NCI-H446 treated with DMSO at 0.1 percent for 48 hours (cell line): ENCODE measurements around the gene RRP1B.
A peak's percentile ranks its signal among the peaks of the same experiment; 100 is the strongest.
"Not testable (repeated sequence)": the region's sequence is repeated elsewhere in the genome, so short reads cannot be mapped to it uniquely, and the experiment has no call there.

Experiments used
- DNase-seq: peaks from one replicate; lab custom pipeline; 2025; lab: John Stamatoyannopoulos, UW

RRP1B gene

DNA sequence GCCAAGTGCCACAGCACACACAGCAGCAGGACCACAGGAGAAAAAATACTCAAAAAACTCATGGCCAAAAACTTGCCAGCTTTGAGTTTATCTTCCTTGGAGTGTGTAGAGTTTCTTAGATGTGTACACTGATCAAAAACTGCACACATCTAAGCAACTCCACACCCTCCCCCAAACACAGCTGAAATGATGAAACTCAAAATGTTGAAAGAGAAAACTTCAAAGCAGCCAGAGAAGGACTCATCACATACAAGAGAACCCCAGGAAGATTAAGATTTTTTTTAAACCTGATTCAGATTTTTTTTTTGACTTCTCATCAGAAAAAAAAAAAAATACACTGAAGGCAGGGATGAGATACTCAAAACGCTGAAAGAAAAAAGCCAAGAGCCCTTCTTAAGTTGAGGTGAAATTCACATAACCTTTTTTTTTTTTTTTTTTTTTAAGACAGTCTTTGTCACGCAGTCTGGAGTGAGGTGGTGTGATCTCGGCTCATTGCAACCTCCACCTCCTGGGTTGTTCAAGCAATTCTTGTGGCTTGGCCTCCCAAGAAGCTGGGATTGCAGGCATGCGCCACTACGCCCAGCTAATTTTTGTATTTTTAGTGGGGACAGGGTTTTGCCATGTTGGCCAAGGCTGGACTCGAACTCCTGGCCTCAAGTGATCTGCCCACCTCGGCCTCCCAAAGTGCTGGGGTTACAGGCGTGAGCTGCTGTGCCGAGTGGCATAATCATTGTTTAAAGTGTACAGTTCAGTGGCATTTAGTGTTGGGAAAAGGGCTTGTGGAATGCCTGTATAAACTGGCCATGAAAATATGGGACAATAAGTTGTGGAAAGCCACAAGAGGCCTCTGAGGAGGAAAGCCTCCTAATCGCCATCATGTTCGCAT lies 38.6 kb downstream of the RRP1B start:
- DNase-seq = no peak

DNA sequence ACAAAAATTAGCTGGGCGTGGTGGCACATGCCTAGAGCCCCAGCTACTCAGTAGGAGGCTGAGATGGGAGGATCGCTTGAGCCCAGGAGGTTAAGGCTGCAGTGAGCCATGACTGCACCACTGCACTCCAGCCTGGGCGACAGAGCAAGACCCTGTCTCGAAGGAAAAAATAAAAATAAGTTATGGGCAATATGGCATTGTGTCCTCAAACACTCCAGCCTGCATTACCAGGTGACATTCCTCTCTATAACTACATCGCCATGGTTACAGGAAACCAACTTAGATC lies 40.1 kb downstream of the RRP1B start:
- DNase-seq = not testable (repeated sequence)

DNA sequence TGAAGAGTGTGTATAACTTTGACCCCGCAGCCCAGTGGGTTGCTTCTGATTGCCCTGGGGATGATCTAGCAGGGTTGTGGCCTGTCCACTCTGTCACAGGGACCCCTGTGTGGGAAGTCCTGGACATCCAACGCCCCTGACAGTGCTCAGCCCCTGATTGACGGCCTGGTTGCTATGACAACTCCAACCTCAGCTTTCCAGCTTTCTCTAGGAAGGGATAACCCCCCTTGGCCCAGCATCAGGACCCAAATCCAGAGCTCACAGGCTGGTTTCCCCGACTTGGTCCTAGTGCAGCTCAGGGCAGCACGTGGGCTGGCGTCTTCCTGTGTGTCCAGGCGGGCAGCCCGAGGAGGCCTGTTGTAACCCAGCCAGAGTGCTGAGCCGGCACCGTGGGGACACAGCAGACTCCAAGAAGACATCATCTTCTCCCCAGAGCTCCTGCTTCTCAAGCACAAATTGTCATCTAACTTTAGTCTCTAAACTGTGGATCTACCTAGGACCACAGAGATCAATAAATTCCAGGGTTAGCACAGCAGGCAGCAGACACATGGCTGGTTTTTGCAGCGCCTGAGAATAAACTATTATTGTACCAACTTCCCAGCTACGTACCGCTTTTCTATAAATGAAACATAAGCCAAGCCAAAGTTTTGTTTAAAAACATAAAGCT lies 40.7 kb downstream of the RRP1B start:
- no peak for DNase-seq

DNA sequence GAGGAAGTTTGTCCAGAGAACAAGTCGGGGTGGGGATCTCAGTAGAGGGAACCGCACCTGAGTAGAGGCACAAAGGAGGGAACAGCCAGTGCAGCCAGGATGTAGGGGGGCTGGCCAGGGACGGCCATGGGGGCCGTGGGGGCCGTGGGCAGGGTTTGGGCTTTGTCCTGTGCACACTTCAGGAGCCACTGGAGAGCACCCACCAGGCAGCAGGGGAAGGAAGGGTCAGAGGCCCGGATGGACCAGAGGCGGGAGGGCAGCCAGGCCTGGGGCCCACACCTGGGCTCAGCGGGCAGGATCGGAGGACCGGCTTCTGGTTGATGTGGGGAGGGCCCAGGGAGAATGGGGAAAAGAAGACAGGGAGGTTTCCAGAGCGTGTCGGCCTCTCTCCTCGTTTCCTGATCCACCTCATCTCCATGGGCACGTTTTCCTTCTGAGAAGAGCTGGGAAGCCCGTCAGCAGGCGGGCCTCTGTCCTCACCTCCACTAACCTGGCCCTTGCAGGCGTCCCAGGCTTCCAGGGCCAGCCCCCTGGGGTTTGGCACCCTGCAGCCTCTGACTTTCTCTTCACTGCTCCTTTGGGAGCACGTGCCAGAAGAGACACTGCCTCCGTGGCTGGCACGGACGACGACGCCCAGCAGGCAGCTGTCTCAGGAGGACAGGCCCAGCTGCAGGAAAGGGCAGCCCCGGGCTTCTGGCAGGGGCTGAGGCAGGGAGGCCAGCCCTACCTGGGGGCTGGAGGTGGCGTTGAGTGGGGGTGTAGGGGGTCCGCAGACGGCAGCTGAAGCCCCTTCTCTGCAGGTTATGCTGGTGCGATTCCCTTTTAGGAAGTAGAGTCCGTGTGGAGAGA lies 42.8 kb downstream of the RRP1B start:
- no peak for DNase-seq

DNA sequence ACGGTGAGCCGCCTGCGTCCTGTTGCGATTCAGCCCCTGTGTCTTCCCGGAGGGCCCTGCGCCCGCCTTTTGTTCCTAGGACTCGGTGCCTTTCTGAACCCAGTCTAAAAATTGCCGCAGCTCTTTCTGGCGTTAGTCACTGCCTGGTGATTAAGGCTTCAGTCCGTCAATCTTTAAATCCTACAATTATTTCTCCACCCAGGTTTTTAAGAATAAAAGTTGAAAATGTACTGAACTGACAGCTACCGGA lies 43.4 kb downstream of the RRP1B start:
- DNase-seq = no peak

DNA sequence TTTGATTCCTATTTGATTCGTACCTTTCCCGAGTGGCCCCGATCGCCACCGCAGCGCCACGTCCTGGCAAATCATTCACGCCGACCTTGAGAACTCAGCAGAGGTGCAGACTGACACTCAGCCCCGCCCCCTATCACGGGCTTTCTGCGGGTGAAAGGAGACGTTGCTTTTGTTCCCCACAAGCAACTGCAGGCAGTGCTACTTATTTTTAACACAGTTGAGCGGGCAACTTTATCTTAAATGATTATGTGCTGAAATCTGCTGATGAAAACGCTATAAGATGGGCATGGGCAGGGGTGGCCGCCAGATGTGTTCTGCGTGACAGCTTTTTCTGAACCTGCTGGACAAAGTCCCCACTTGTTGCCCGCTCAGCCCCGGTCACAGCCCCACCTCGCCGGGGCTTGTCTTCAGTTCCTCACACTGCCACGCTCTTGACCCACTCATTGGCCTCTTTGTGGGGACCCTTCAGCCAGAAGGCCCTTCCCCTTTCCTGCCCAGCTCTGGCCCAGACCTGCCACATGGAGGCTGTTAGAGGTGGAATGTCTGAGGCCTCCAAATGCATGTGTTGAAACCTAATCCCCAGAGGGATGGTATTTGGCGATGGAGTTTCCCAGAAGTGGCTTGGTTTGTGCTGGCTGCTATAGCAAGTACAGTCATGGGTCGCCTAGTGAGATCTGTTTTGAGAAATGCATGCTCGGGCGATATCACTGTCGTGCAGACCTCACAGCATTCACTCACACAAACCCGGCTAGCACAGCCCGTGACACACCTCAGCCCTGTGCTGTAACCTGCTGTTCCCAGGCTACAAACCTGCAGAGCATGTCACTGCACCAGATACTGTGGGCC lies 43.9 kb downstream of the RRP1B start:
- no peak for DNase-seq

DNA sequence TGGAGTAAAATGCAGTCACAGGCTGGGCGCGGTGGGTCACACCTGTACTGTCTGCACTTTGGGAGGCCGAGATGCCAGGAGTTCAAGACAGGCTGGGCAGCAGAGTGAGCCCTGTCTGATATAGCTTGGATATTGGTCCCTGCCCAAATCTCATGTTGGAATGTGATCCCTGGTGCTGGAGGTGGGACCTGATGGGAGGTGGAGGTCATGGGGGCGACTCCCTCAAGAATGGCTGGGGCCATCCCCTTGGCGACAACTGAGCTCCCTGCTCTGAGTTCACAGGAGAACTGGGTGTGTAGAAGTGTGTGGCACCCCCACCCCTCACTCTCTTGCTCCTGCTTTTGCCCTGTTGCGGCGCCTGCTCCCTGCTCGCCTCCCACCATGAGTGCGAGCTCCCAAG lies 48.1 kb downstream of the RRP1B start:
- no peak for DNase-seq

DNA sequence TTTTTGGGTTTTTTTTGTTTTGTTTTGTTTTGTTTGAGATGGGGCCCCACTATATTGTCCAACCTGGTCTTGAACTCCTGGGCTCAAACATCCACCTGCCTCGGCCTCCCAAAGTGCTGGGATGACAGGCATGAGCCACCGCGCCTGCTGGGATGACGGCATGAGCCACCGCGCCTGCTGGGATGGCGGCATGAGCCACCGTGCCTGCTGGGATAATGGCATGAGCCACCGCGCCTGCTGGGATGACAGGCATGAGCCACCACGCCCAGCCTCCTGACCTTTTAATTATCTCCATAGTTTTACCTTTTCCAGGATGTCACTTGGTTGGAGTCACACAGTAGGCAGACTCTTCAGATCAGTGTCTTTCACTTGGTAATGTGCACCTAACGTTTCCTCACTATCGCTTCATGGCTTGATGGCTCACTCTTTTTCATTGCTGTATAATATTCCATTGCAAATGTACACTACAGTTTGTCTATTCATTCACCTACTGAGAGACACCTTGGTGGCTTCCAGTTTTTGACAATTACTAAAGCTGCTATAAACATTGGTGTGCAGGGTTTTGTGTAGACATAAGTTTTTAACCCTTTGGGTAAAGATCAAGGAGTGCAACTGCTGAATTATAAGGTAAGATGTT lies 49.5 kb downstream of the RRP1B start:
- DNase-seq = no peak

DNA sequence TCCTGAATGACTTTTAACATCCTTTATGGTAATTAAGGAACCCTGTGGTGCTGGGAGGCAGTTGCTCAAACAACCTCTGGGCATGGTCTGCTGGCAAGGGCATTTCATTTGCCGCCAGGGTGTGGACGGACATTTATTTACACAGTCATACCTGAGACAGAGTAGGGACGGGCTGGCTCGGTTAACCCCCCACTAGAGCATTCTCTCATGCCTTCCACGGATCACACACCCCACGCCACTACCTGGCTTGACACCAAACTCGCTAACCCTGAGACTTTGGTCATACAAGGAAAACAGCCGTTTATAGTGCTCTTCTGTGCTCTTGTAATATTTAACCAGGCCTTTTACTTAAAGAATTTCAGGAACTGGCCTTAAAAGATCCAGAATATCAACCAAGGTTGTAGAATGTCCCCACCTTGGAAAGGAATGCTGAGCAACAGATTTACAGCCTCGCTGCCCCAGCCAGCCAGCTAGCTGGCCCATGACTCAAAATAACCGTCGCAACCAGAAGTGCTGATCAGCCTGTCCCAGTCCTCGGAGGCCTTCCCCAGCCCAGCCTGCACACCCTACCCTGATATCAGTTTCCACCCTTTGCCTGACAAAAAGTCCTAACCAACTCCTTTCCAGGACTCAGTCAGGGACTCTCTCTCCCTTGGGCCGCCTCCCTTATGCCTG lies 53.0 kb downstream of the RRP1B start:
- no peak for DNase-seq

DNA sequence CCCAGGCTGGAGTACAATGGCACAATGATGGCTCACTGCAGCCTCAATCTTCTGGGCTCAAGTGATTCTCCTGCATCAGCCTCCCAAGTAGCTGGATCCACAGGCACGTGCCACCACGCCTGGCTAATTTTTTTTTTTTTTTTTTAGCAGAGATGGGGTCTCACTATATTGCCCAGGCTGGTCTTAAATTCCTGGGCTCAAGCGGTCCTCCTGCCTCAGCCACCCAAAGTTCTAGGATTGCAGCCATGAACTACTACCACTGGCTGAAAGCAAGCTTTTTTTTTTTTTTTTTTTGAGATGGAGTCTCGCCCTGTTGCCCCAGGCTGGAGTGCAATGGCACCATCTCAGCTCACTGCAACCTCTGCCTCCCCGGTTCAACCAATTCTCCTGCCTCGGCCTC lies 53.8 kb downstream of the RRP1B start:
- not testable (repeated sequence) for DNase-seq

DNA sequence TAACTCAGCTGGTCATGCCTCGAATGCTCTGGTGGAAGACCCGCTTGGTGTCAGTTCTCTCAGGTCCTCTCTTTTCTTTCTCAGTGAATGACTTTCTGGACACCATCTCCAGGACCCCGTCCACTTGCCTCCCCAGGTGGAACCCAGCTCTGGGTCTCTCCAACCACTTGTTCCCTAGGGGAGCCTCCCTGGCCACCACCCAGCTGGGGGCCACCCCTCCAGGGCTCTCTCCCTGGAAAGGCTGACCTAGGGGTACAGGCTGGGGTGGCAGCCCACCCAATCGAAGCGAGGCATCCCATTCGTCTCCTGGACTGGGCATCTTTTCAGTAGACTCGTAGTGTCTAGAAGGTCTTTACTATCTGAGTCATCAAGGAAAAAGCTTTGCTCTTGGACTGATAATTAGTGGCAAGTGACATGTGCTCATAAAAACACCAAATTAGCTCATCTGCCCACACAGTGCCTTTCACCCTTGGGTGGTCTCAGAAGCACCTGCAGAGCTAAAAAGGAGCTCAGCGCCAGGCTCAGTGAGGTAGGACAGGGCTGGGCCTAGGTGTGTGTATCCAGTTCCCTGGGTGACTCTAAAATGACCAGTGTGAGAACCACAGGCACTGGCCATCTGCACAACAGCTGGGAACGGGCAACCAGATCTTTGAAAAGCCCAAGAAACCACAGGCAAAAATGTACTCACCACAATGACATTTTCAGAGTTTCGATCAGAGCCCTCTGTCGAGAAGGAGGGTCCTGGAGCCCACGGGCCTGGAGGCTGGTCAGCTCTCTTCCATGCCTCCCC lies 57.2 kb downstream of the RRP1B start:
- no peak for DNase-seq

DNA sequence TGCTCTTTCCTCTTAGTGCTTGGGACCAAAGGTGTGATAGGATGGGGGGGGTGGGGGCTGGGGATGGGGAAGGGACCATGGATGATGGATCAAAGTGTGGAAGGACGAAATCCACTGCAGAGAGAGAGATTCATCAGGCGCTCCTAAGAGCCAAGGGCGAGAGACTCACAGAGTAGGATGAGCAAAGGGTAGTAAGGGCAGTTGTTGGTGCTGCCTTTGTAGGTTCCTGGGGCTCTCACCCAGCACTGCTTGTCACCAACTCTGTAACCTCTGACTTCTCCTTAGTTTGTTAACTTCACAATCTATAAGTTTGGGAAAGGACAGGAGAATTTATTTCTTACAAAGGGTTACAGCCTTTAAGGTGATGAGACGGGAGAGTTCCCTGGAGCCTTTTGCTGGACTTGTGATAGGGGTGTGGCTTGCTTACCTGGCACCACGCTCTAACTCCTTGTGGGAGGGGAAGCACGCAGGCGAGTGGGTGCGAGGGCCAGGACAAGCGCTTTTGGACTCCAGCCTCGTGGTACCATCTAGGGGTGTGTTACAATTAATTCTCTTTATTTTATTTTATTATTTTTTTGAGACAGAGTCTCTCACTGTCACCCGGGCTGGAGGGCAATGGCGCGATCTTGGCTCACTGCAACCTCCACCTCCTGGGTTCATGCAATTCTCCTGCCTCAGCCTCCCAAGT lies 58.0 kb downstream of the RRP1B start:
- no peak for DNase-seq

DNA sequence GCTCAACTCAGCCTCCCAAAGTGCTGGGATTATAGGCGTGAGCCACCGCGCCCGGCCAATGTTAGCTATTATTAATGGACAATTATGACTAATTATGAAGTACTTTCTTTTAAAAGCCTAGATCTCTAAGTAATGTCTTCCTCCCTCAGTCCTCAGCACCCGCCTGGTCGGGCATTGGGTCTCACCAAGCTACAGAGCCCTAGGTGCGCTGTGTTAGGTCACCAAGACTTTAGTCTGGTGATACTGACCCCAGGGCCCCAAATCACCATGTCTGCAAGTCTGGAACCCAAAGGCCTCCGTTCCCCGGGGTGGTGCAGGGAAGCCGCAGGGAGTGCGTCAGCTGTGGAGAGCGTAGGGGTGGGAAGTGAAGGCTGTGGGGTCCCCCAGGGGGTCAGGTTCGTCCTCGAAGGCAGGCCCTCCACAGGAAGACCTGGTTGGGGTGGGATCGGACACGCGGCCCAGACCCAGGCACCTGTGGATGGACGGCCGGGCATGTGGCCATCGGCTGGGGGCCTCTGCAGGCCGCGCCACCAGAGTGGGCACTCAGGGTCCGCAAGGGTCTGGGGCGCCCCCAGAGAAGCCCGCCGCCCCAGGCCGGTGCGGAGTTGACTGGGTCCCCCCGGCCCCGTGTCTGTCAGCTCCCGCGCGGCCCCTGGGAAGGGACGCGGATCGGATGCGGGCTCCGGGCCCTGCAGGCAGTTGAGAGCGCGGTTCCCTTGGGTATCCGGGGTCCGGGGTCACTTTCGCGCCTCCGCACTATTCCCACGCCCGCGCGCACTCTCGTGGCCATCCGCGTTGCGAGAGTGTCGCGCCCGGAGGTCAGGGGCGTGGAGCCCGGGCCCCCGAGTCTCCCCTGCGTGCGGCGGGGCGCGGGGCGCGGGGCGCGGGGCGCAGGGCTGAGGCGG lies 58.9 kb downstream of the RRP1B start:
- no peak for DNase-seq

DNA sequence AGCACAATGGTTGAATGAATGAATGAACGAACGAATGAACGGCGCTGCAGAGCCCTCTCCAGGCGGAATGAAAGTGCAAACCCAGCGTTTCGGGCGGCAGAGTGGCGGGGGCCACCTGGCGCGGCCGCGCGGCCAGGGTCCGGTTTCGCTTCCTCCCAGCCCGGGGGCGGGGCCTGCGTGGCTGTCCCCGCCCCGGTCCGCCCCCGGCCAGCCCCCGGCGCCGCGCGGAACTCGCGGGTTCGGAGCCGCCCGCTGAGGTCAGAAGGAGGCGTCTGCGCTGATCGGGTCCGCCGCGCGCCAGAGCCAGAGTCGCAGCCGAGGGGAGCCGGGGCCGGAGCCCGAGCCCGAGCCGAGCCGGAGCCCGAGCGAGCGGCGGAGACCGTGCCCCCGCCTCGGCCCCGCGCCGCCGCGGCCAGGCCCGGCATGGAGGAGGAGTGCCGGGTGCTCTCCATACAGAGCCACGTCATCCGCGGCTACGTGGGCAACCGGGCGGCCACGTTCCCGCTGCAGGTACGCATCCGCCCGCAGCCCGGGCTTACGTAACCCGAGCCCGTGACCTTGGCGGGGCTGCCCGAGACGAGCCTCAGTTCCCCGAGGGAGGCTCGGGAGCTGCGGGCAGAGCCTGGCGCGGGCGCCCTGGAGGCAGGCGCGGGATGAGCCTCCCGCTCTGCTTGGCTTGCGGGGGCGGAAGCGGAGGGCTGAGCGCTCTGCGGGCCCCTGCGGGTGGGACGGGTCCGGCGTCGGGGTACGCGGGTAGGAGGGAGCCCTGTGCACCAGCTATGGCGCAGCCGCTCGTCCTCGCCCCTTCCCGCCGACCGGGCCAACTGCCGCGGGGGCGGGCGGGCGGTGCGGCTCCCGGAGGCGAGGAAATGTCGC lies 59.8 kb downstream of the RRP1B start, which contains the start of gene PDXK:
Gene PDXK (plus strand): TSS at position 258 of the 876 bp plus-strand sequence. CDS start 166 bp downstream, at position 424.
- peak; percentile 30 for DNase-seq

DNA sequence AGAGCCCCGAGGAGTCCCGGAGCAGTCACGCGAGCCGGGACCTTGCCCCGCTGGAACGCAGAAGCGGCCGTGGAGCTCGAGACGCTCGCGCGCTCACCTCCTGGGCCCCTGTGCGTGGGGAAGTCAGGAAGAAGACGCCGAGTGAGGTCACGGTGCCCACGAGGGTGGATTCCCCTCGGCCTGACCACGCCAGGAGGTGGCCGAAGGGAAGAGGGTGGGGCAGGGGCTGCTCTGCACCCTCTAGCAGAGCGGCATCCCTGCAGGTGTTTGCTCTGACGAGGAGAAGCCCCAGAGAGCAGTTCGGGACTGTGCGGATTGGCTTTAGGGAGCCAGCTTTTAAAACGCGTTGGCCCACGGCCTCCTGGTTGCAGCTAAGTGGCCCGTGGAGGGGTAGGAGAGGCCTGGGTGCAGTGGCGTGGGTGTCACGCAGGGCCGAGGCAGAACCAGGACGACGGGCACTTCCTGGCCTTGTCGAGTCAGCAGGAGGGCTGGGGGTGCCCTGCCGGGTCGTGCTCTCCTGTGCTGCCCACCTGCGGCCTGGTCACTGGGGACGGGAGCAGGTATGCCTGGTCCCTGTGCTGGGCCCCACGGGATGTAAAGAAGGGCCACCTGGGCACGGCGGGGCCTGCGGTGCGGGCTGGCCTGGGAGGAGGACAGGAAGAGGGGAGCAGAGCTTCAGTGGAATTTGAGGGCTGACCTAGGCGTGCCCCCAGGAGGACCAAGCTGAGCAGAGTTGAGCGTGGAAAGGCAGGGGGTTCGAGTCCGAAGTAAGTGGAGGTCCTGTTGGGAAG lies 60.6 kb downstream of the RRP1B start:
- no peak for DNase-seq

DNA sequence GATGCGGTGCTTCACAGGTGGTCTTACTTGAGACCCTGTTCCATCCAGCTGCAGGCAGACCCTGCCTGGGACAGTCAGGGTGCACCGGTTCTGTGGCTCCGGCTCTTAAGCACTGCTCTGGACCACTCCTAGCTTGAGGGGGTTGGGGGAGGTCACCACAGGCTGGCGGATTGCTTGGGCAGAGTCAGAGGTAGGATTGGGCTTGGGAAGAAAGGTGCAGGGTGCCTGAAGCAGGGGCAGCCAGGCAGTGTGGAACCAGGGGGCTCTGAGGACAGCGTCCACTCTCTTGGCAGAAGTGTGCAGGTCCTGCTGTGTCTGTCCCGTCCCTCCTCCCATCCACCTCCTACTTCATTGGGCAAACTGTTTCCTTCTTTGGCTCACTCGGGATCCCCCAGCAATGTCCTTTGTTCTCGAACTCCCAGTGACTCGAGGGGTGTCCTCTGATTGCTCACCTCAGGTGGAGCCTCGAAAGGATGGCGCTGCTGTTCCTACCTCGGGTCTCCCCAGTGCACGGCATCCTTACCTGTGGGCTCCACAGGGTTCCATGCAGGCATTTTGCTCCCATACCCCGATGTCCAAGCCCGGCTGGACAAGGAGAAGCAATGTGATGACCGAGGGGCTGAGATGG lies 61.3 kb downstream of the RRP1B start:
- no peak for DNase-seq
